Panc1 (cell line): ENCODE measurements around the gene WFIKKN1. TPM values are rescaled to one million over a fixed set of nuclear protein-coding genes. Genes with fewer than 3 reads are reported as not detected.

Experiments used
- ATAC-seq: fragments of 200-7000 bp; cut with Tn5 transposase; 2 replicates; pipeline ENCODE4 v1.9.1; 2020; ENCODE audit warnings: mild to moderate bottlenecking, moderate library complexity
- BruUV-seq: library from RNA; stranded (reverse); fragments of 400-500 nt; replicated peaks from 2 replicates; lab custom pipeline; 2021; lab: Mats Ljungman, UMichigan
- CTCF ChIA-PET: fragments of 300-600 bp; sonication (Branson Sonifier 250); formaldehyde crosslinking; loops from one replicate; lab custom pipeline; 2022; ENCODE audit warnings: antibody characterized with exemption; lab: Charles Lee
- POLR2A ChIA-PET: fragments of 300-600 bp; sonication (Branson Sonifier 250); formaldehyde crosslinking; loops from one replicate; lab custom pipeline; 2022; ENCODE audit warnings: antibody characterized with exemption; lab: Charles Lee
- DNase-seq: peaks from one replicate; pipeline ENCODE4 v3.0.0-alpha.2; 2010; ENCODE audit warnings: low read depth, low spot score
- H3K27ac ChIP-seq: 2 replicates; pipeline ENCODE4 v1.5.1; 2011; ENCODE audit warnings: mild to moderate bottlenecking, low read length, inconsistent platforms
- H3K27me3 ChIP-seq: fragments of 200-500 bp; sonication (Bioruptor generic); 2 replicates; pipeline ENCODE4 v1.6.0; 2014; ENCODE audit warnings: low read length, inconsistent platforms; ENCODE audit not compliant: control insufficient read depth, insufficient read depth
- H3K36me3 ChIP-seq: fragments of 200-500 bp; sonication (Bioruptor generic); 2 replicates; pipeline ENCODE4 v1.5.1; 2014; ENCODE audit warnings: inconsistent platforms, mild to moderate bottlenecking, low read length, moderate library complexity; ENCODE audit not compliant: control insufficient read depth, insufficient read depth
- H3K4me1 ChIP-seq: 2 replicates; pipeline ENCODE4 v1.5.1; 2011; ENCODE audit warnings: inconsistent platforms, mild to moderate bottlenecking, low read length, moderate library complexity; ENCODE audit not compliant: control insufficient read depth, insufficient read depth
- H3K4me3 ChIP-seq, 2 experiments: 2 replicates each; pipeline ENCODE4 v1.5.1; 2011 to 2012; ENCODE audit warnings: low read depth in 2 of 2, low read length in 2 of 2, mild to moderate bottlenecking in 2 of 2, inconsistent platforms in 1 of 2, moderate library complexity in 1 of 2
- H3K9me3 ChIP-seq: fragments of 200-500 bp; sonication (Bioruptor generic); 2 replicates; pipeline ENCODE4 v1.5.1; 2014; ENCODE audit warnings: low read depth, mild to moderate bottlenecking, inconsistent platforms, low read length, moderate library complexity; ENCODE audit not compliant: control insufficient read depth, insufficient read depth
- CTCF ChIP-seq: fragments of 450-650 bp; IDR thresholded peaks from 2 replicates; pipeline ENCODE4 v1.5.1; 2017; ENCODE audit warnings: mild to moderate bottlenecking
- POLR2AphosphoS5 ChIP-seq: IDR thresholded peaks from 2 replicates; pipeline ENCODE4 v1.6.1; 2012; ENCODE audit warnings: mild to moderate bottlenecking, low read depth, low read length, moderate library complexity
- REST ChIP-seq, 2 experiments: IDR thresholded peaks; 2 replicates each; pipeline ENCODE4 v1.6.1; 2011 to 2012; ENCODE audit warnings: low read depth in 2 of 2, control low read depth in 1 of 2, low read length in 1 of 2, mild to moderate bottlenecking in 1 of 2, moderate library complexity in 1 of 2; ENCODE audit not compliant: insufficient read depth in 1 of 2
- SIN3A ChIP-seq: IDR thresholded peaks from 2 replicates; pipeline ENCODE4 v1.6.1; 2012; ENCODE audit warnings: low read depth, mild to moderate bottlenecking, low read length, moderate library complexity, borderline replicate concordance; ENCODE audit not compliant: insufficient read depth
- TCF7L2 ChIP-seq: IDR thresholded peaks from 2 replicates; pipeline ENCODE4 v1.6.1; 2011; ENCODE audit warnings: mild to moderate bottlenecking, low read depth, low read length, inconsistent platforms
- in situ Hi-C: cut with HindIII; loops from 2 replicates; pipeline ENCODE4 v1.10.0; 2016; ENCODE audit warnings: low sequenced_read_pairs, low pct_unique_long_range_greater_than_20kb
- intact Hi-C: fragments of 100-400 bp; cut with micrococcal nuclease; formaldehyde crosslinking; loops from one replicate; pipeline ENCODE4 v1.10.0; 2022; ENCODE audit not compliant: unreplicated experiment
- total RNA-seq: library from RNA; stranded (reverse); gene quantifications from one replicate; pipeline ENCODE4 v1.2.1, GENCODE V29; 2021; ENCODE audit not compliant: unreplicated experiment

WFIKKN1 gene
- total RNA-seq, 1 experiment from 2014 or later: 2.0 TPM

- Histone ChIP-seq H3K36me3 (no peaks in the 10 kb centered on the region), H3K4me3 (no peak overlapping the region), H3K27me3 (no peaks in the 10 kb centered on the region), H3K4me1 (peaks cover 14% of the 10 kb centered on the region), H3K27ac (no peak overlapping the region), H3K9me3 (no peaks in the 10 kb centered on the region)
- no peak for ATAC-seq
- no TSS peak for BruUV-seq
- ChIA-PET CTCF (interaction anchor here (0.5 kb wide), 1 partner anchor 70 kb away, joined by 4 read pairs; no protein-coding TSS in a partner anchor), POLR2A (interaction anchor here (0.7 kb wide), 1 partner anchor 30 kb away, joined by 4 read pairs; no protein-coding TSS in a partner anchor)
- intact Hi-C loops: no loop called here
- in situ Hi-C loops: no loop called here
- TF ChIP-seq CTCF (no peak), TCF7L2 (no peak), POLR2AphosphoS5 (no peak), SIN3A (no peak), REST (IDR thresholded peaks at IDR 0.05; ENCODE audit: insufficient read depth in 1 of 2, low read depth in 2 of 2, low read length in 1 of 2) (no peak)
- DNase-seq: no peak
Observed at GRCh38 chr16:651844-652243, 21.1 kb downstream of the WFIKKN1 start.

- DNase-seq (no peak), ATAC-seq (no peak)
- Histone ChIP-seq H3K36me3 (no peaks in the 10 kb centered on the region), H3K4me3 (no peak overlapping the region), H3K4me1 (peaks cover 7% of the 10 kb centered on the region; the same call in 1 of the 2 replicates), H3K27ac (no peak overlapping the region), H3K9me3 (no peaks in the 10 kb centered on the region), H3K27me3 (no peaks in the 10 kb centered on the region)
- intact Hi-C loops: no loop called here
- no peak for TF ChIP-seq SIN3A
- no peak for TF ChIP-seq TCF7L2
- TF ChIP-seq CTCF: no peak
- TF ChIP-seq POLR2AphosphoS5: no peak
- no peak for TF ChIP-seq REST (IDR thresholded peaks at IDR 0.05; ENCODE audit: insufficient read depth in 1 of 2, low read depth in 2 of 2, low read length in 1 of 2)
- BruUV-seq: no TSS peak
- in situ Hi-C loops: no loop called here
- POLR2A ChIA-PET: interaction anchor here (0.5 kb wide), 1 partner anchor 13 kb away, joined by 5 read pairs; no protein-coding TSS in a partner anchor
- CTCF ChIA-PET: no interaction called here
Observed at GRCh38 chr16:652454-653305, 21.9 kb downstream of the WFIKKN1 start.
